ENCODE results near the gene IQSEC3. TPM values are rescaled to one million over a fixed set of nuclear protein-coding genes. Genes with fewer than 3 reads are reported as not detected.

IQSEC3 gene
- total and polyA plus RNA-seq, 2 of the 13 experiments (the other 11 are each of a cell fraction or from before 2014, with no cell fraction given) = not detected

- TF ChIP-seq TIGD3 (CRISPR knock-in tag; IDR thresholded peaks at IDR 0.05; ENCODE audit: borderline replicate concordance) (no peak), JUND (CRISPR knock-in tag; IDR thresholded peaks at IDR 0.05) (peak; percentile 93), ZBTB21 (CRISPR knock-in tag; IDR thresholded peaks at IDR 0.05) (peak; percentile 72; the same call in 1 of the 2 replicates), GRHL1 (CRISPR knock-in tag; conservative IDR thresholded peaks at IDR 0.05) (no peak), ZNF749 (CRISPR knock-in tag; IDR thresholded peaks at IDR 0.05; ENCODE audit: borderline replicate concordance) (0 out of 2 replicates have a peak, but pooled peaks have one; percentile 38), ZNF232 (CRISPR knock-in tag; IDR thresholded peaks at IDR 0.05; ENCODE audit: borderline replicate concordance) (peak; percentile 77; the same call in 1 of the 2 replicates), ZNF576 (CRISPR knock-in tag; IDR thresholded peaks at IDR 0.05) (no peak), ZSCAN29 (CRISPR knock-in tag; conservative IDR thresholded peaks at IDR 0.05) (peak; percentile 95), CEBPB (IDR thresholded peaks at IDR 0.05; ENCODE audit: borderline replicate concordance, low read depth, low read length) (no peak), ZNF646 (CRISPR knock-in tag; IDR thresholded peaks at IDR 0.05) (no peak), IKZF1 (IDR thresholded peaks at IDR 0.05) (no peak), ZNF580 (CRISPR knock-in tag; IDR thresholded peaks at IDR 0.05; ENCODE audit: borderline replicate concordance, low read depth) (peak; percentile 76; the same call in 1 of the 2 replicates), ZNF768 (CRISPR knock-in tag; IDR thresholded peaks at IDR 0.05) (peak; percentile 23; the same call in 1 of the 2 replicates), RFXANK (CRISPR knock-in tag; IDR thresholded peaks at IDR 0.05) (no peak), JUNB (CRISPR knock-in tag; IDR thresholded peaks at IDR 0.05; ENCODE audit: borderline replicate concordance) (peak; percentile 77; the same call in 1 of the 2 replicates), KLF6 (CRISPR knock-in tag; IDR thresholded peaks at IDR 0.05) (peak; percentile 88), ZNF670 (CRISPR knock-in tag; IDR thresholded peaks at IDR 0.05; ENCODE audit: borderline replicate concordance) (peak; percentile 92), MIXL1 (CRISPR knock-in tag; IDR thresholded peaks at IDR 0.05) (peak; percentile 87)
These were observed 143.9 kb downstream of the IQSEC3 start (continued) for GRCh38 chr12:210277-211141.
